Raji (cell line): ENCODE results near the gene INSR.

ENCODE experiments used
- POLR2A ChIP-seq: IDR thresholded peaks from 2 replicates; pipeline ENCODE4 v1.6.1; 2011; ENCODE audit warnings: low read depth, low read length, control low read depth; ENCODE audit not compliant: insufficient read depth

INSR gene

DNA sequence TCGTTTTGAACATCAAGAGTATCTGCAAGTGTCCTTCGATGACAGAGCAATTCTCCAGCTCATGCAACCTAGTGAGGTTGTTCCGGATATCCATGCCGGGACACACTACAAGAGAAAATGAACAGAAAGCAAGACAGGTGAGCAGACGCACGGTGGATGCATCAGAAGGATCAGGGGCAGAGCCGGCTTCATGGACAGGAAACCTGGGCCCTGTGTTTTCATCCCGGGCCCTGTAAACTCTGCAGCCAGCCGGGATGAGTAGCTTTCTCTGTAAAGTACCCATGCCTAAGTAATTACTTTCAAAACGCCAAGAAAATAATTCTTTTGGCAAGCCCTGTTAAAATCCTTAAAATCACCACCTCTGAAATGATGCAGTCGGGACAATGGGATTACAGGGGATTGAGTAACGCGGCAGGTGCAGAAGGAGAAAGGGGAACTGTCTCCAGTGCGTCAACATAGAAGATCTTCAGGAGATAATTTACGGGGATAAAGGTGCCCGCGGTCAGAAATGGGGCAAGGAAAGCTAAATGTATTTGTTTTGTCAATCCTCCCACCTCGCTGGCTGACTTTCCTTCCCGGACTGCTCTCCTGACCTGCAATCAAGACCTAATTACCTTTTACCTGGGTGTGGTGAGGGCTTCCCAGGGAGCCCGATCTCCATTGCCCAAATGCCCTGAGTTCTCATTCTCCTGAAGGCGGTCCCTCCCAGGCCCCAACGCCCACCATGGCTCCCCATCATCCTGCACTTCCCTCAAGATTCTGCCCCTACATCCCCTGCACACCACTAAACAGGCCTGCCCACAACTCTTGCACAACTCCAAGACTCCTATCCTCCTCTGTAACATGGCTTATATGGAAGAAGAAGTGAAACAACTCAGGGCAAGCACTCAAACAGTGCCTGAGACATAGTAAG, 26.2 kb downstream of the INSR start:
- TF ChIP-seq POLR2A = no peak

DNA sequence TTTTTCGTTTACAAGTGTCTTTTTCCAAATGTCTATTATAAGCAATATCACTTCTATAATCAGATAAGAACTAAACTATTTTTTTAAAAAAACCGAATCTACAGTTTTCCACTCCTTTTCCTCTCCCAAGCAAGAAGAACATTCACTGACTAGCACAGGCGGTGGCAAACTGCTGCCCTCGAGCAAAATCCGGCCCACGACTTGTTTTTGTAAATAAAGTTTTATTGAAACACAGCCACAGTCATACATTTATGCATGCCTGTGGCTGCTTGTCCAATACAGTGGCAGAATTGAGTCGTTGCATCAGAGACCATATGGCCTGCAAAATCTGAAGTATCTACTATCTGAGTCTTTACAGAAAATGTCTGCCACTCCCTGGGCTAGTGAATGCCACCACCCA, 27.4 kb downstream of the INSR start:
- no peak for TF ChIP-seq POLR2A

DNA sequence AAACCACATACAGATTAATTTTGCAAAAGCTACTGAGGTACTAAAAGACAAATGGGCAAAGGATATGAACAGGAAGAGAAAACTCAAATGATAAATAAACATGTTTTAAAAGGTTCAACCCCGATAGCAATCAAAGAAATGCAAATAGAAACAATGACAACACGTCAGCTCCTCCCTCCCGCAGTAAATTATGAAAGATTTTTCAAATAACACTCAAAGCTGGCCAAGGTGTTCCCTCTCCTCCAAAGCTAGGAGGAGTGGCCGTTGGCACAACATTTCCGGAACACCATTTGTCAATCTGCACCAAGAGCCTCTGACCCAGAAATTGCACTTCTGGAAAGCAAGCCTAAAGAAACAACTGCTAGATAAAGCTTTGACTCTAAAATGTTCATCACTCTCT, 28.3 kb downstream of the INSR start:
- no peak for TF ChIP-seq POLR2A

DNA sequence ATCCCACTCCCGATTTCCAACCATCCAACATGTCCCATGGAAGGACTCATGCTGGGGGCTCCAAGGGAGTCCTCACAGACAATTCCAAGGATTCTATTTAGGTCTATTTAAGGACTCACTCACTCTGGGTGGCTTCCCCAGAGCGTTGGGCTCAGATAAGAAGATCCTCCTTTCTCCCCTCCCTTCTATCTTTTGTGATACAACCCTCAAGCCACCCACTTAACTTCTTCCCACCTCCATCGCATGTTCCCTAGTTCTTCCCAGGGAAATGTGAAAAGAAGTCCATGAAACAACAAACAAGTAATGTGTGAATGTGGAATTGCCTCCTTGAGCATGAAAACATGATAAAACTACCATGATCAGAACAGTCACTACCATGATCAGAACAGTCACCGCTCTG, 29.4 kb downstream of the INSR start:
- TF ChIP-seq POLR2A = no peak

- TF ChIP-seq POLR2A = no peak
These were observed 30.7 kb downstream of the INSR start for GRCh38 chr19:7263521-7263920.

DNA sequence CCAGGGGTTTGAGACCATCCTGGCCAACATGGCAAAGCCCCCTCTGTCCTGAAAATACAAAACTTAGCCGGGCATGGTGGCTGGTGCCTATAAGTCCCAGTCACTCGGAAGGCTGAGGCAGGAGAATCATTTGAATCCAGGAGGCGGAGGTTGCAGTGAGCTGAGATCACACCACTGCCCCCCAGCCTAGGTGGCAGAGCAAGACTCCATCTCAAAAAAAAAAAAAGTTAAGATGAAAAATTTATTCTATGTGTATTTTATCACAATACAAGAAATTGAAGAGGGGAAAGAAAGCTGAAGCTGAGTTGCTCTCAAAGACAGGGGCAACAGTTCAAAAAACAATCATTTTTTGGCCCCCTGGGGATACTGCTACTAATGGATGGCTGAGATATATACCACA, 31.1 kb downstream of the INSR start:
- TF ChIP-seq POLR2A = no peak

DNA sequence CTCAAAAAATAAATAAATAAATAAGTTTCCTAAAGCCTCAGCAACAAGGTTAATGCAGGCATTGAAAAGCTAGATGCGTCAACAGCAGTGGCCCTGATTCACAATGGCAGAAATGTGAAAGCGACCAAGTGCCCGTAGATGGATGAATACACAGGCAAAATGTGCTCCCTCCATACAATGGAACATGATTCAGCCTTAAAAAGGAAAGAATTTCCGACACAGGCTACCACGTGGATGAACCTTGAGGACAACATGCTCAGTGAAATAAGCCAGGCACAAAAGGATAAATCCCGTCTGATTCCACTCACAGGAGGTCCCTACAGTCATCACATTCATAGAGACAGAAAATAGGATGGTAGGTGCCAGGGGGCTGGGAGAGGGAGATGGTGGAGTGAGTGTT, 31.7 kb downstream of the INSR start:
- TF ChIP-seq POLR2A = no peak

GRCh38 chr19:7260161-7260560, 34.1 kb downstream of the INSR start:
- no peak for TF ChIP-seq POLR2A

GRCh38 chr19:7258840-7259395, 35.3 kb downstream of the INSR start:
- no peak for TF ChIP-seq POLR2A

GRCh38 chr19:7258041-7258839, 36.0 kb downstream of the INSR start:
- TF ChIP-seq POLR2A = no peak

DNA sequence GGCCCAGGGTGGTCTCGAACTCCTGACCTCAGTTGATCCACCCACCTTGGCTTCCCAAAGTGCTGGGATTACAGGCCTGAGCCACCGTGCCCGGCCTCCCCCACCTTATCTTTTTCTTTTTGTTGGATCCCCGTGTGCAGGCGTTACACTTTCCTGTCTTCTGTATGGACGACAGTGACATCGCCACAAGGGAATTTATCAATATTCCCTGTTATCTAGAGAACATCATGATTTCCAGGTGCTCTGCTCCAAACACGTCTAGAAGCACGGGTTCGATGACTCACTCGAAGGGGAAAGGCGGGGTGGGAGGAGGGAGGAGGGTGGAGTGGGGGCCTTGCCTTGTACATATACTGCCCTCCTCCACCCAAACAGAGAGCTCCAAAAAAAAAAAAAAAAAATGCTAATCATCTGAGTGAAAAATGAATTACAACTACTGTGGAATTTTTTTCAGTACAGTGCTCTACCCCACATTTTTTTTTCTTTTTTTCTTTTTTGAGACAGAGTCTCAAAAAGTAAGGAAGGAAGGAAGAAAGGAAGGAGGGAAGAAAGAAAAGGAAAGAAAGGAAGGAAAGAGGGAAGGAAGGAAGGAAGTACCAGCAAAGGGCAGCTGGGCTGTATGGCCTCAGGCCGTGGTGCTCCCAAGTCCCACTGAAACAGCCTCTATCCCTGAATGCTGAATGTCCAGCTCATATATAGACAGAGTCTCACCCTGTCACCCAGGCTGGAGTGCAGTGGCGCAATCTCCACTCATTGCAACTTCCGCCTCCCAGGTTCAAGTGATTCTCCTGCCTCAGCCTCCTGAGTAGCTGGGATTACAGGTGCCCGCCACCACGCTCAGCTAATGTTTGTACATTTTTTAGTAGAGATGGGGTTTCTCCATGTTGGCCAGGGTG, 36.8 kb downstream of the INSR start:
- TF ChIP-seq POLR2A = no peak

GRCh38 chr19:7255631-7256030, 38.6 kb downstream of the INSR start:
- no peak for TF ChIP-seq POLR2A

DNA sequence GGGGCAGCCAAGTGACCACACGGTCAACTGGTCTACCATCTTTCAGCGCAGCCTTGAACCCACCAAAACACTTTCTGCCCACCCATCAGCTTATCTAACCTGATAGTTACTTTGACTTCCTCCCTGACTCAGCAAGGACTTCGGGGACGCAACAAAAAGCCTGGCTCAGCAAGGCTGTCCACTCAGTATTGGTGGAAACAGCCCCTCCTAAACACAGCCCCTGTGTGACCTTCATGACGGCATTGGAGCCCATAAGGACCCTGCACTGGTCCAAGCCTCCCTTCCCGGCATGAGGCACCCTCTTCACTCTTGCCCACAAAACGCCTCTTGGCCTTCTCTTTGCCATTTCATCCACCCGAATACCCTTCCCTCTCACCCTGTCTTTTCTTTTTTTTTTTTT, 39.1 kb downstream of the INSR start:
- no peak for TF ChIP-seq POLR2A

- TF ChIP-seq POLR2A = no peak
These were observed 39.6 kb downstream of the INSR start for GRCh38 chr19:7254590-7254989.

- TF ChIP-seq POLR2A = no peak
These were observed 41.9 kb downstream of the INSR start for GRCh38 chr19:7252364-7252763.
